GM21786 (cell line): ENCODE results near the gene FNDC5.
"Not testable (repeated sequence)": the region's sequence is repeated elsewhere in the genome, so short reads cannot be mapped to it uniquely, and the experiment has no call there.

ENCODE experiments used
- ATAC-seq: cut with Tn5 transposase; IDR thresholded peaks from one replicate; pipeline ENCODE4 v1.9.1; 2021; ENCODE audit not compliant: unreplicated experiment

Gene FNDC5

DNA sequence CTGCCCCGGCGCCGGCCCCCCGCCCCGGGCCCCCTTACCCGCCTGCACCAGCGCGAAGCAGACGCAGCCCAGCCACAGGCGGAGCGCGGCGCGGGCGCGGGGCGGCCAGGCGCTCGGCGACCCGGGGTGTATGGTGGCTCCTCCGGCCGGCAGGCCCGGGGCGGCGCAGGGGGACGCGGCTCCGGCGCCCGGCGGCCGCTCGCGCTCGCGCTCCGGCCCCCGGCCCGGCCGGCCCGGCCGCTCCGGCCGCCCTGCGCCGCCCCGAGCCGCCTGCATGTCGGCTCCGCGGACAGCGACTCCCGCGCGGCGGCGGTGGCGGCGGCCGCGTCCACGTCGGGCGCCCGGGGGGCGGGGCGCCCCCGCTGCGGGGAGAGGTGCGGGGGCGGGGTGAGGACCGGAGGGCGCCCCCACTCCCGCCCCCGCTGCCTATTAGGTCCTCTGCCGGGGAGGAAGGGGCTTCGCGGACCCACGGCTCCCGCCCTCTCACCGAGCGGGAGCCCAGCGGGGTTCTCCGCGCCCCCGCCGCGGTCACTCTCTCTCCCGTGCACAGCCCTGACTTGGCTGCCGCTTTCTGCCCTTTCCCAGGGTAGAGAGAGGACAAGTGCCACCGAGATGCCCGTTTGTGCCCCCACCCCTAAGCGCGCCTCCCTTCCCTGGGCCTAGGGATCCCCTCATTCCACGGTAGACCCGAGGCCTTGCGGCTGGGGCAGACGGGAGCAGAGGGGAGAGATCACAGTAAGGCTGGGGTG lies at the start of gene FNDC5:
Gene FNDC5, minus strand, starts transcription at position 298 of the 749 bp plus-strand sequence.
- no peak for ATAC-seq

- no peak for ATAC-seq
Observed at GRCh38 chr1:32919811-32920733, 49.4 kb upstream of the FNDC5 start.

DNA sequence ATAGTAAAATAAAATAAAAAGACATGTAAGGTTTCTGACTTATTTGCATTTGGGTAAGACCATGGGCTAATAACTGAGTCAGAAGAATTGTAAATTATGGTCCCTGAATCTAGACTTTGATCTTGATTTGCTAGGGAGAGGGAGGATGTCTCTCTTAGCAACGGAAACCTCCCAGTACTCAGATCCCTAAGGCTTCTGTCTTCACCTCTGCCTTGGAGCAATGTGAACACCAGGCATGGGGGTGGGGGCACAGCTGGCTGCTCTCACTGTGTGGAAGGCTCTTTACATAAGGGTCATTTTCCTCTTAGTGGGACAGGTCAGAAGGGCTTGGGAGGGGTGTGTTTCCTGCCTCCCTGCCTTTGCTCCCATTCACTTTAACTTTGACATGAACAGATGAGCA lies 47.5 kb upstream of the FNDC5 start:
- ATAC-seq, result no peak

GRCh38 chr1:32917521-32917920 lies 46.8 kb upstream of the FNDC5 start:
- no peak for ATAC-seq

- ATAC-seq, result no peak
Observed at GRCh38 chr1:32915766-32916706, 45.3 kb upstream of the FNDC5 start.

DNA sequence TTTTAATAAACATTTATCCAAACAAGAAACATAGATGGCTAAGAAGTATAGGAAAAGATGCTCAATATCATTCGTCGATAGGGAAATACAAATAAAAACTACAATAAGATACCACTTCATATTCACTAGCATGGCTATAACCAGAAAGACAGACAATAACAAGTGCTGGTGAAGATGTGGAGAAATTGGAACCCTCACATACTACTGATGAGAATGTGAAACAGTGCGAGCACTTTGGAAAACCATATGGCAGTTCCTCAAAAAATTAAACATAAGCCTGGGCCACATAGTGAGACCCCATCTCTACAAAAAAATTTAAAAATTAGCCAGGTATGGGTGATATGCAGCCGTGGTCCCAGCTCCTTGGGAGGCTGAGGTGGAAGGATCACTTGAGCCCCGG lies 39.6 kb upstream of the FNDC5 start:
- no peak for ATAC-seq

- ATAC-seq, result no peak
Observed at GRCh38 chr1:32907435-32907834, 36.7 kb upstream of the FNDC5 start.

GRCh38 chr1:32906654-32907053 lies 35.9 kb upstream of the FNDC5 start:
- no peak for ATAC-seq

GRCh38 chr1:32905588-32905987 lies 34.9 kb upstream of the FNDC5 start:
- not testable (repeated sequence) for ATAC-seq

- no peak for ATAC-seq
Observed at GRCh38 chr1:32904797-32905196, 34.1 kb upstream of the FNDC5 start.

GRCh38 chr1:32903991-32904785 lies 33.5 kb upstream of the FNDC5 start:
- ATAC-seq, result no peak

DNA sequence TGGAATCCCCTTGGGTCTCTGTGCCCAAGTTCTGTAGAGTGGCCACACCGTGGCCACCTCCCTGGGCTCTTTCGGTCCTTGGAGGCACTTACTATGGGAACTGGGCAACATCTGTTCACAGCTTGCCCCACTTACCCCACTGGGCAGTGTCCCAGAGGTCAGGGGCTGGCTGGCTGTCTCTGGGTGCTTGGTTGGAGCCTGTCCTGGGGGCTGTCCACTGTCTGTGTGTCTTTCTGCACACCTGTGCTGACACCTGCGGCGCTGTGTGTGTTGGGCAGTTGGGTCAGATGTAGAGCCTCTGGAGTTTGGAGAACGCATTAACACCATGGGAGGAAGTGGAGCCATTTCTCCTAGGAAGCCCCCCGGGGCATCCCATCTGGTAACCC lies 31.8 kb upstream of the FNDC5 start:
- ATAC-seq, result no peak

GRCh38 chr1:32901823-32902534 lies 31.3 kb upstream of the FNDC5 start:
- ATAC-seq, result no peak

DNA sequence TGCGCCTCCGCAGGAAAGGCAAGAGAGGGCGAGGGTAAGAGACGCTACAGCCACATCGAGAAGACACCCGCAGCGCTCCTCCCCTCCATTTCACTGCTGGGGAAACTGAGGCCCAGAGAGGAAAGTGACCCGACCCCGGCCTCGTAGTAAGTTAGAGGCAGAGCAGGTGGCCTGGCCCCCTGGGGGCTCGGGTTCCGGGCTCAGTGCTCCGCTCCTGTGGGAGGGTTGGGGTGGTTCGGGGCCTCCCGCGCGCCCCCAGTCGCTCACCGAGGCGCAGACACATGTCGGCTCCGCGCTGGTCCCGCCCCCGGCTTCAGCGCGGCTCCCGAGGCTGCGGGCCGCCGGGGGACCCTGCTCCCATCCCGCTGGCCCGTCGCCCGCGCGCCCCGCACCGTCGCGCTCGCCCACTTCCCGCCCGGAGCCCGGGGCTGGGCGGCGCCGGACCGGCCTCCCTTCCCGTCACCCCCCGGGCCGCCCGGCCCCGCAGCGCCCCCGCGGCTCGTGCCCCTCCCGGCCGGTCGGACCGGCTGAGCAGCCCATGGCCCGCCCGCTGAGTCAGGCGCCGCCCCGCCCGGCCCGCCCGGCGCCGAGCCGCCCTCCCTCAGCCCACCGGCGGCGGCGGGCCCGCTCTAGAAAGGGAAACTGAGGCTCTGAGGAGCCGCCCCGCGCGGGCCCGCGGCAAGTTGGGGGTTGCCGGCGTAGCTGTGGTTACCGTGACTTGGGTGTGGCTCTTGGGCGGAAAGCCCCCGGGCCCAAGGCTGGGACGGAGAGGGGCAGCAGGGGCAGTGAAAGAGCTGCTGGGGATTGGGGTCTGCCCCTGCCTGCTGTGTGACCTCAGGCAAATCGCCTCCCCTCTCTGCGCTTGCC lies 30.5 kb upstream of the FNDC5 start, which contains the start of gene TMEM54:
Gene TMEM54, minus strand, starts transcription at position 434 of the 867 bp plus-strand sequence. Its CDS starts 151 bp downstream, at position 283.
- no peak for ATAC-seq

- no peak for ATAC-seq
Observed at GRCh38 chr1:32900371-32900955, 29.8 kb upstream of the FNDC5 start.

DNA sequence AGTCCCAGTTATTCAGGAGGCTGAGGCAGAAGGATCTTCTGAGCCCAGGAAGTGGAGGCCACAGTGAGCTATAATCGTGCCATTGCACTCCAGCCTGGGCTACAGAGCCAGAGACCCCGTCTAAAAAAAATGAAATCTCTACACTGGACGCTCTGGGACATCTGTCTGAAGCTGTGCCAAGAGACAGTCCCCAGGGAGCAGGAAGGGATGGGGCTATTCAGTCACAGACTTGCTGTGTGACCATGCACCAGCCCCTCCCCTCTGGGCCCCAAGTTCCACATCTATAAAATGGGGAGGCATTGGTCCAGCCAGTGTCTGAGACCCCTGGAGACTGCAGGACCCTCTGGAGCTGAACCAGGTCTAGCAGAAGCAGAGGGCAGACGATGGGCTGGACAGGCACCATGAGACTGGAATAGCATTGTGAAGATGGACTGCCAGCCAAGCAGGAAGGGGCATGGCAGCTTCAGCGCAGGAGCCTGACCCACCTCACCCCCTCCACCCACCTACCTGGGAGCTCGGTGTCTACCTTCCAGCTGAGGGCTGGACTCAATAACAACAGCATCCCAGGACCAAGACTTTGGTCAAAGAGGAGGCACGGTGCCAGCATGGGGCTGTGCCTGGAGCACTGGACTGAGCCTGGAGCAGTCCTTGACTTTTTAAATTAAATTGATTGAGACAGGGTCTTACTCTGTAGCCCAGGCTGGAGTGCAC lies 29.0 kb upstream of the FNDC5 start:
- no peak for ATAC-seq

GRCh38 chr1:32898958-32899357 lies 28.2 kb upstream of the FNDC5 start:
- ATAC-seq, result no peak
